Erythroblast (primary cell): ENCODE results near the gene CNIH3.

Experiments
- DNase-seq, 2 experiments: peaks; one replicate each; lab custom pipeline; 2025; lab: John Stamatoyannopoulos, UW
- GATA1 ChIP-seq: IDR thresholded peaks from 2 replicates; pipeline ENCODE4 v1.6.1; 2011; ENCODE audit warnings: low read depth, mild to moderate bottlenecking, control low read depth, low read length, moderate library complexity
- POLR2A ChIP-seq: IDR thresholded peaks from 2 replicates; pipeline ENCODE4 v1.6.1; 2011; ENCODE audit warnings: mild to moderate bottlenecking, low read length

CNIH3 gene

GRCh38 chr1:224736619-224737352 is 120.7 kb downstream of the CNIH3 start:
- TF ChIP-seq GATA1 (no peak), POLR2A (no peak)
- no peak for DNase-seq

- DNase-seq = no peak
- no peak for TF ChIP-seq GATA1
- no peak for TF ChIP-seq POLR2A
These were observed 121.2 kb downstream of the CNIH3 start for GRCh38 chr1:224737353-224737727.

- no peak for TF ChIP-seq GATA1
- no peak for TF ChIP-seq POLR2A
- no peak for DNase-seq
These were observed 123.3 kb downstream of the CNIH3 start for GRCh38 chr1:224739303-224739996.

GRCh38 chr1:224739997-224740684 is 124.0 kb downstream of the CNIH3 start:
- no peak for TF ChIP-seq GATA1
- no peak for TF ChIP-seq POLR2A

GRCh38 chr1:224740685-224741052 is 124.6 kb downstream of the CNIH3 start:
- DNase-seq = no peak
- TF ChIP-seq POLR2A = no peak
- no peak for TF ChIP-seq GATA1

More at GRCh38 chr1:224739997-224740684, 124.0 kb downstream of the CNIH3 start:
- no peak for DNase-seq

GRCh38 chr1:224742349-224742748 is 126.2 kb downstream of the CNIH3 start:
- DNase-seq = no peak
- TF ChIP-seq GATA1 (no peak), POLR2A (no peak)

- TF ChIP-seq GATA1 = no peak
- TF ChIP-seq POLR2A = no peak
- DNase-seq = no peak
These were observed 127.6 kb downstream of the CNIH3 start for GRCh38 chr1:224743608-224744164.

GRCh38 chr1:224744521-224744920 is 128.4 kb downstream of the CNIH3 start:
- DNase-seq = no peak
- TF ChIP-seq GATA1 (no peak), POLR2A (no peak)

- no peak for DNase-seq
- TF ChIP-seq POLR2A (no peak), GATA1 (no peak)
These were observed 129.3 kb downstream of the CNIH3 start for GRCh38 chr1:224745394-224745793.

GRCh38 chr1:224745924-224746323 is 129.8 kb downstream of the CNIH3 start:
- no peak for DNase-seq
- TF ChIP-seq POLR2A (no peak), GATA1 (no peak)

- TF ChIP-seq POLR2A (no peak), GATA1 (no peak)
- no peak for DNase-seq
These were observed 131.5 kb downstream of the CNIH3 start for GRCh38 chr1:224747578-224747977.

GRCh38 chr1:224749916-224750315 is 133.8 kb downstream of the CNIH3 start:
- no peak for DNase-seq

GRCh38 chr1:224751624-224752311 is 135.7 kb downstream of the CNIH3 start:
- no peak for TF ChIP-seq POLR2A
- TF ChIP-seq GATA1 = no peak

More at GRCh38 chr1:224749916-224750315, 133.8 kb downstream of the CNIH3 start:
- TF ChIP-seq GATA1 (no peak), POLR2A (no peak)

GRCh38 chr1:224753491-224753890 is 137.4 kb downstream of the CNIH3 start:
- TF ChIP-seq GATA1 (no peak), POLR2A (no peak)
- no peak for DNase-seq

More at GRCh38 chr1:224751624-224752311, 135.7 kb downstream of the CNIH3 start:
- no peak for DNase-seq
